ENCODE results near the gene XKR8. TPM values are rescaled to one million over a fixed set of nuclear protein-coding genes. Genes with fewer than 3 reads are reported as not detected.

Gene XKR8
- total RNA-seq, 2 experiments from 2014 or later: 0.38 to 2.3 TPM

GRCh38 chr1:27967884-27968466 is 8.2 kb downstream of the XKR8 start:
- H4K20me1 ChIP-seq (ENCODE audit: insufficient read depth, low read length): no peaks in the 10 kb centered on the region
- H3K27ac ChIP-seq (ENCODE audit: low read depth, low read length, poor library complexity, severe bottlenecking): no peak overlapping the region
- peaks cover 36% of the 10 kb centered on the region; the same call in 1 of the 2 replicates for H3K36me3 ChIP-seq (ENCODE audit: insufficient read depth, low read length)
- no peaks in the 10 kb centered on the region for H3K4me1 ChIP-seq (ENCODE audit: insufficient read depth, low read length, poor library complexity, severe bottlenecking)
- CTCF ChIA-PET (ENCODE audit: unreplicated experiment): no interaction called here
- no peaks in the 10 kb centered on the region for H3K9me3 ChIP-seq (ENCODE audit: low read length)
- DNase-seq (ENCODE audit: low spot score): no peak
- BruUV-seq (replicated peaks): no TSS peak
- H3K79me2 ChIP-seq (ENCODE audit: insufficient read depth, low read depth, low read length): no peaks in the 10 kb centered on the region
- no peaks in the 10 kb centered on the region for H3K9me2 ChIP-seq (ENCODE audit: insufficient read depth, low read length)
- POLR2A ChIA-PET: no interaction called here
- H3K4me2 ChIP-seq (ENCODE audit: low read length): no peak overlapping the region
- intact Hi-C loops (cut with micrococcal nuclease; ENCODE audit: unreplicated experiment): no loop called here
- TF ChIP-seq EZH2phosphoT487 (IDR thresholded peaks at IDR 0.05; ENCODE audit: borderline replicate concordance, low read depth, low read length): no peak
- TF ChIP-seq CTCF (conservative IDR thresholded peaks at IDR 0.05; ENCODE audit: low read length): no peak
- H3K4me3 ChIP-seq (ENCODE audit: low read depth, low read length, poor library complexity, severe bottlenecking): no peak overlapping the region
- no peak overlapping the region for H2AFZ ChIP-seq (ENCODE audit: low read length)

DNA sequence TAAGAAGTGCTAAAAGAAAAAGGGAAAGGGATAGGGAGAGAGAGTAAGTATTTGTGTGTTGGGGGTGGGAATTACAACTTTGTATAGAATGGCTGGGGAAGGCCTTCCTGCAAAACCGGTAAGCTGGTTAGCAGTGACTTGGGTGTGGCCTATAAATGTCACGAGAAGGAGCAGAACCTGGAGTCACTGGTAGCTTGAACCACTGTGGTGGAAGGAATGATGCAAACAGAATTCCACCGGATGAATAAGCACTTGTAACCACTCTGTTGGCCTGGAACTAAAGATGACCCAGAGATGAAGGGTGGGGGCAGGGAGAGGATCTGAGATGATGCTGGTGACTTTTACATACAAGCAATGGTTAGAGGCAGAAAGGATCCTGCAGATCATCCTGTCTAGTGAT is 8.9 kb downstream of the XKR8 start:
- DNase-seq (ENCODE audit: low spot score): no peak
- intact Hi-C loops (cut with micrococcal nuclease; ENCODE audit: unreplicated experiment): no loop called here
- Histone ChIP-seq H3K36me3 (ENCODE audit: insufficient read depth, low read length) (peaks cover 44% of the 10 kb centered on the region), H3K4me1 (ENCODE audit: insufficient read depth, low read length, poor library complexity, severe bottlenecking) (no peaks in the 10 kb centered on the region), H3K27ac (ENCODE audit: low read depth, low read length, poor library complexity, severe bottlenecking) (no peak overlapping the region), H4K20me1 (ENCODE audit: insufficient read depth, low read length) (no peaks in the 10 kb centered on the region), H3K9me3 (ENCODE audit: low read length) (no peaks in the 10 kb centered on the region), H3K4me2 (ENCODE audit: low read length) (no peak overlapping the region), H2AFZ (ENCODE audit: low read length) (no peak overlapping the region), H3K9me2 (ENCODE audit: insufficient read depth, low read length) (no peaks in the 10 kb centered on the region), H3K4me3 (ENCODE audit: low read depth, low read length, poor library complexity, severe bottlenecking) (no peak overlapping the region), H3K79me2 (ENCODE audit: insufficient read depth, low read depth, low read length) (no peaks in the 10 kb centered on the region)
- CTCF ChIA-PET (ENCODE audit: unreplicated experiment): no interaction called here
- BruUV-seq (replicated peaks): no TSS peak
- TF ChIP-seq CTCF (conservative IDR thresholded peaks at IDR 0.05; ENCODE audit: low read length): no peak
- POLR2A ChIA-PET: no interaction called here

DNA sequence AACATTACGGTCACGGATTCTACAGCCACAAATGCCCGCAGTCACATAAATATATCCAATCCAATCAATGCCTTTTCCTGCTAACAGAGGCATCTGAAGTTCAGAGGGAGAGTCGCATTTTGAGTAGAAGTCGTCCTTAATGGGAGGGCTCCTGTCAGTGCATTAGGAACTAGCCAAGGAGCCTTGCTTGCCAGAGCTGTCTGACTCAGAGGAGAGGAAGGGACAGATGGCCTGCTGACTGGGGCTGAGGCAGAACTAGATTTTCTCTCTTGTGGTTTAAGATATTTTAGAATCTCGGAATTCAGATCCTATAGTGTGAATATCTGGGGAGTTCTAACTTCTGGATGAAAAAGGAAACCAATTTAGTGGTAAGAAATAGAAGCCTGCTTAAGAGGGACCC is 10.6 kb downstream of the XKR8 start:
- no peak for TF ChIP-seq CTCF (conservative IDR thresholded peaks at IDR 0.05; ENCODE audit: low read length)
- no peak for TF ChIP-seq EZH2phosphoT487 (IDR thresholded peaks at IDR 0.05; ENCODE audit: borderline replicate concordance, low read depth, low read length)
- Histone ChIP-seq H3K79me2 (ENCODE audit: insufficient read depth, low read depth, low read length) (no peaks in the 10 kb centered on the region), H3K4me3 (ENCODE audit: low read depth, low read length, poor library complexity, severe bottlenecking) (no peak overlapping the region), H3K36me3 (ENCODE audit: insufficient read depth, low read length) (peaks cover 58% of the 10 kb centered on the region), H4K20me1 (ENCODE audit: insufficient read depth, low read length) (no peaks in the 10 kb centered on the region), H3K9me3 (ENCODE audit: low read length) (no peaks in the 10 kb centered on the region), H3K4me1 (ENCODE audit: insufficient read depth, low read length, poor library complexity, severe bottlenecking) (no peaks in the 10 kb centered on the region), H3K9me2 (ENCODE audit: insufficient read depth, low read length) (no peaks in the 10 kb centered on the region), H2AFZ (ENCODE audit: low read length) (no peak overlapping the region), H3K4me2 (ENCODE audit: low read length) (no peak overlapping the region), H3K27ac (ENCODE audit: low read depth, low read length, poor library complexity, severe bottlenecking) (no peak overlapping the region)
- intact Hi-C loops (cut with micrococcal nuclease; ENCODE audit: unreplicated experiment): no loop called here
- ChIA-PET CTCF (ENCODE audit: unreplicated experiment) (no interaction called here), POLR2A (no interaction called here)
- no TSS peak for BruUV-seq (replicated peaks)
- DNase-seq (ENCODE audit: low spot score): no peak
